ENCODE results near the gene COMTD1. TPM values are rescaled to one million over a fixed set of nuclear protein-coding genes. Genes with fewer than 3 reads are reported as not detected.

COMTD1 gene
- total RNA-seq (10 to 100 TPM; 14.7 to 82.0 (median 30.6) TPM), polyA plus RNA-seq (100 to 1,000 TPM in 1 of 3 donors, 10 to 100 TPM in 1, 1 to 10 TPM in 1; 2.0 to 137 (median 95.0) TPM)
- long read RNA-seq, donor 1, transcript COMTD1-201 (7 exons, 976 nt), result major isoform, 9 of 10 reads
- long read RNA-seq, donor 1, partial matches to known transcripts, result 0 of 10 reads
- long read RNA-seq, donor 1, other reads (novel, unspliced or antisense), result 0 of 10 reads
- long read RNA-seq, donor 2, transcript COMTD1-201 (7 exons, 976 nt), result major isoform, 6 of 8 reads
- long read RNA-seq, donor 2, partial matches to known transcripts, result 0 of 8 reads
- long read RNA-seq, donor 2, other reads (novel, unspliced or antisense), result 0 of 8 reads
- long read RNA-seq, donor 3, partial matches to known transcripts, result 0 of 3 reads
- long read RNA-seq, donor 3, other reads (novel, unspliced or antisense), result 0 of 3 reads
- long read RNA-seq, donor 4, transcript COMTD1-201 (7 exons, 976 nt), result major isoform, 23 of 31 reads
- long read RNA-seq, donor 4, partial matches to known transcripts, result 1 of 31 reads
- long read RNA-seq, donor 4, other reads (novel, unspliced or antisense), result 5 of 31 reads
- long read RNA-seq, donor 5, transcript COMTD1-201 (7 exons, 976 nt), result major isoform, 27 of 43 reads
- long read RNA-seq, donor 5, partial matches to known transcripts, result 5 of 43 reads
- long read RNA-seq, donor 5, other reads (novel, unspliced or antisense), result 9 of 43 reads
- long read RNA-seq, donor 6, transcript COMTD1-201 (7 exons, 976 nt), result major isoform, 16 of 18 reads
- long read RNA-seq, donor 6, partial matches to known transcripts, result 0 of 18 reads
- long read RNA-seq, donor 6, other reads (novel, unspliced or antisense), result 2 of 18 reads
- long read RNA-seq, donor 7, transcript COMTD1-201 (7 exons, 976 nt), result major isoform, 7 of 9 reads
- long read RNA-seq, donor 7, partial matches to known transcripts, result 0 of 9 reads
- long read RNA-seq, donor 7, other reads (novel, unspliced or antisense), result 0 of 9 reads
- long read RNA-seq, donor 8, transcript COMTD1-201 (7 exons, 976 nt), result major isoform, 10 of 12 reads
- long read RNA-seq, donor 8, partial matches to known transcripts, result 0 of 12 reads
- long read RNA-seq, donor 8, other reads (novel, unspliced or antisense), result 0 of 12 reads
- long read RNA-seq, donor 9, transcript COMTD1-201 (7 exons, 976 nt), result major isoform, 7 of 7 reads
- long read RNA-seq, donor 9, partial matches to known transcripts, result 0 of 7 reads
- long read RNA-seq, donor 9, other reads (novel, unspliced or antisense), result 0 of 7 reads
- long read RNA-seq, donor 10, partial matches to known transcripts, result 0 of 3 reads
- long read RNA-seq, donor 10, other reads (novel, unspliced or antisense), result 0 of 3 reads

DNA sequence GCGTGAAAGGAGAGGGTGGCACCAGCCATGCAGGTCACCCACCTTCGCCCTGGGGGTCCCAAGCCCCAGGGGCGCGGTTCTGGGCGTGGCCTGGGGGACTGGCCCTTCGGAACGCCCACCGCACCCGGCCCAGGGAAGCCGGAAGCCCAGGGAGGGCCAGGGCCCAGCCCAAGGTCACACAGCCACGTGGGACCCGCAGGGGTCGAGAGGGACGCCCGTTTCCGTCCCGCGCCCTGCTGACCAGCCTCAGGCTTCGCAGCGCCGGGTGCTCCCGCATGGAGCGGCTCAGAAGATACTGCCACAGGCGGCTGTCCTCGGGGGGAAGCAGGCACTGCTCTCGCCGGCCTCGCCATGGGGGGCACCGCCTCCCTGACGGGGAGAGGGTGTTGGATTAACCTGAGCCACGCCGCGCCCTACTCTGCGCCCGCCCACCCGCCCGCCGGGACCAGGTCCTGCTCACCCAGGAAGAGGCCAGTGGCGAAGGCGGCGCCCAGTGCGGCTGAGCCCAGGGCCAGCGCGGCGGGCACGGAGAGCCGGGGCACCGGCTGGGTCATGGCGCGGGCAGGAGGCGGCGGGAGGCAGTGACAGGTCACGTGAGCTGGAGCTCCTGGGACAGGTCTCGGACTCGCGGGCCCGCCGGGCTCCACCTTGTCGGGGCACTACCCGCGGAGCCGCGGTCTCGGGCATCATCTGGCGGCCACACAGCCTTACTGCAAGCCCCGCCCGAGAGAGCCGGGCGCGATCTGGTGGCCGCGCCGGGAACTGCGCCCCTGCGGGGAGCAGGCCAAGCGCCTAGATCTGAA, at the start of gene COMTD1:
Gene COMTD1, minus strand, starts transcription at position 583 of the 803 bp plus-strand sequence. Its CDS starts 29 bp downstream, at position 554.
- peak; percentile 95 to 98 (median 96) for DNase-seq
- peak; percentile 36 to 47 for TF ChIP-seq POLR2A (IDR thresholded peaks at IDR 0.05)
- TF ChIP-seq, protein P1, sequence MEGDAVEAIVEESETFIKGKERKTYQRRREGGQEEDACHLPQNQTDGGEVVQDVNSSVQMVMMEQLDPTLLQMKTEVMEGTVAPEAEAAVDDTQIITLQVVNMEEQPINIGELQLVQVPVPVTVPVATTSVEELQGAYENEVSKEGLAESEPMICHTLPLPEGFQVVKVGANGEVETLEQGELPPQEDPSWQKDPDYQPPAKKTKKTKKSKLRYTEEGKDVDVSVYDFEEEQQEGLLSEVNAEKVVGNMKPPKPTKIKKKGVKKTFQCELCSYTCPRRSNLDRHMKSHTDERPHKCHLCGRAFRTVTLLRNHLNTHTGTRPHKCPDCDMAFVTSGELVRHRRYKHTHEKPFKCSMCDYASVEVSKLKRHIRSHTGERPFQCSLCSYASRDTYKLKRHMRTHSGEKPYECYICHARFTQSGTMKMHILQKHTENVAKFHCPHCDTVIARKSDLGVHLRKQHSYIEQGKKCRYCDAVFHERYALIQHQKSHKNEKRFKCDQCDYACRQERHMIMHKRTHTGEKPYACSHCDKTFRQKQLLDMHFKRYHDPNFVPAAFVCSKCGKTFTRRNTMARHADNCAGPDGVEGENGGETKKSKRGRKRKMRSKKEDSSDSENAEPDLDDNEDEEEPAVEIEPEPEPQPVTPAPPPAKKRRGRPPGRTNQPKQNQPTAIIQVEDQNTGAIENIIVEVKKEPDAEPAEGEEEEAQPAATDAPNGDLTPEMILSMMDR (IDR thresholded peaks at IDR 0.05), result peak; percentile 100
- Histone ChIP-seq H3K9me3 (replicated peaks in 1 of 3) (no peaks in the 10 kb centered on the region), H3K4me1 (replicated peaks in 1 of 2) (peaks cover 7 to 17% of the 10 kb centered on the region in 2 donors), H3K27ac (peak within 1 kb of the TSS; percentile 13 to 88 (median 63)), H3K36me3 (replicated peaks in 1 of 2) (peaks cover 0 to 18% of the 10 kb centered on the region in 2 donors), H3K4me3 (peak within 1 kb of the TSS; percentile 18 to 83 (median 52)), H3K27me3 (no peaks in the 10 kb centered on the region)
- intact Hi-C loops (cut with DNase I), result loop anchor here (10.0 kb wide), 2 partner anchors 121 to 991 kb away; partner anchors contain the start of gene SAMD8 (in 1 of the 2)
- 0 to 1% (median 0%) methylated on average over 10 to 76 of the region's 76 CpGs; no CpG with 5 or more reads in 1 of the 4 donors for WGBS, 4 donors

DNA sequence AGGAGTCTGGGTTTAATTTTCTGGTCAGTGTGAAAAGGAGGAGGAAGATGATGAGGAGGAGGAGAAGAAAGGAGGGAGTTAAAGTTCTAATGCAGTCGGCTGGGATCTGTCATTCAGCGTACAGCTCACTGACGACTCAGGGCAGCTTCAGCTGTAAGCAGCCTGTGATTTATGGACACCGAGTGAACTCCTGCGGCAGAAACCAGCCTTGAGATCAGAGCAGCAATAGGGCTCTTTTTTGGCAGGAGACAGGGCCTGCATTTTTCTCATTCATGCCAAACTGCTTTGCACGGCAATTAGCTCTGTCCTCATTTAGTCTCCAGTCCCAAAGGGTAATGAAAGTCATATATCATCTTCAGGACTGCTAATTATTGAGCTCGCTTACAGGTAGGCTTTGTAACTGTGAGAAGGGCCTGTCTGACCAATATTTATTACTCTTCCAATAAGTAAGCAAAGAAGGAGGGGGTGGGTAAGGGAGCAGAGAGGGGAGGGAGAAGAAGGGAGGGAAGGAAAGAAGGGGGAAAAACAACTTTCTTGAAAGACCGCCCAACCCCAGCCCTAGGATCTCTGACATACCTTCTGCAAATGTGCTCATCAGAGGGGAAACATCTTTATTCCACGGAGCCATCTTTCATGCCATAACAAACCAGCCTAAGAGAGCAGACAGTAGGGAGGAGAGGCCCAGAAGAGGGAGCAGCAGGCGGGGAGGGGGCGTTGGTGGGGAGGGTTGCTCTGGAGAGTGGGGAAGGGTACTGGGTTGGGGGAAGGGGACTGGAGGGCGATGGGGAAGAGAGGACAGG, 48.1 kb upstream of the COMTD1 start:
- H3K4me3 ChIP-seq, result peak overlapping the region in 2 of 4 donors; percentile 7 to 8

More for the DNA sequence above, 48.1 kb upstream of the COMTD1 start:
- H3K36me3 ChIP-seq (replicated peaks in 1 of 2), result no peaks in the 10 kb centered on the region
- TF ChIP-seq, protein P1 (IDR thresholded peaks at IDR 0.05), result no peak
- no peak for TF ChIP-seq POLR2A (IDR thresholded peaks at IDR 0.05)
- intact Hi-C loops (cut with DNase I), result no loop called here
- no peaks in the 10 kb centered on the region for H3K9me3 ChIP-seq (replicated peaks in 1 of 3)
- H3K27ac ChIP-seq, result peak overlapping the region in 4 of 5 donors; percentile 53 to 81 (median 76)
- DNase-seq, result peak; percentile 77 to 94 (median 90)
- peaks cover 16 to 18% of the 10 kb centered on the region in 2 donors for H3K4me1 ChIP-seq (replicated peaks in 1 of 2)
- WGBS, 4 donors, result 26 to 41% (median 32%) methylated on average over 9 to 12 of the region's 12 CpGs
- H3K27me3 ChIP-seq, result no peaks in the 10 kb centered on the region
